HG02938 (cell line): ENCODE results near the gene ZNF844.
"Not testable (repeated sequence)": the region's sequence is repeated elsewhere in the genome, so short reads cannot be mapped to it uniquely, and the experiment has no call there.

Experiments used
- ATAC-seq: cut with Tn5 transposase; IDR thresholded peaks from one replicate; pipeline ENCODE4 v1.9.1; 2021; ENCODE audit warnings: mild to moderate bottlenecking, moderate library complexity; ENCODE audit not compliant: unreplicated experiment

Gene ZNF844

DNA sequence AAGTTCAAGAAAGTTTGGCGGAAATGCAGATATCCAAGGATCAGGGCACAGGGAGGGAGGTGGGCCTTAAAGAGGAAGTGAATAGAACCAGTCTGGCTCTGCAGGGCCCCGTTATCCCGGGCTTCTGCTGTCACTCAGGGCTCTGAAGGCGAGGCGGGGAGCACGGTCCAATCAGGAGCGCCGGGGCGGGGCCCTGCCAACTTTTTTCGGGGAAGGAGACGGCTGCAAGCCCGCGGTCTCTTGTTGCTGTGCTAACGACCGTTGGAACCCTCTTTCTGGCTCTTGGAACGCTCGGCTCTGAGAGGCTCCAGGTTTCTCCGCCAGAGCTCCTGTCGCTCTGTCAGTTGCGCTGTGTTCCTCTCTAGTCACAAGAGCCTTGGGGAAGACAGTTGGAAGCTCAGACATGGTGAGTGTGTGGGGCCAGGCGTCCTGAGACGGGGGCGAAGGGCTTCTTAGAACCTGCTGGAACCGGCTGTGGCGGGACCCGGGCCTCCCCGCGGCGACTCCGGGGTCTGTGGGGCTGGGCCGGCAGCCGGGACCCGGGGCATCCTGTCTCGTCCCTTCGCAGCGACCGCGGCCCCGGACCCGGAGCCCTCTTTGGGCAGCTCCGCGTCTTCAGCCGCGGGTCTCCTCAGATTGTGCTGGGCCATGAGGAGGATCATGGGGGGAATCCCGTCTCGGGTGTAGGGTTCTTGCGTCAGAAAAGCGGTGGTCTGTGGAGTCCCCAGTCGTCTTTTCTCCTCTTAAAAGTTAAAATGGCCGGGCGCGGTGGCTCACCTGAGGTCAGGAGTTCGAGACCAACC lies 27.7 kb downstream of the ZNF844 start:
- no peak for ATAC-seq

DNA sequence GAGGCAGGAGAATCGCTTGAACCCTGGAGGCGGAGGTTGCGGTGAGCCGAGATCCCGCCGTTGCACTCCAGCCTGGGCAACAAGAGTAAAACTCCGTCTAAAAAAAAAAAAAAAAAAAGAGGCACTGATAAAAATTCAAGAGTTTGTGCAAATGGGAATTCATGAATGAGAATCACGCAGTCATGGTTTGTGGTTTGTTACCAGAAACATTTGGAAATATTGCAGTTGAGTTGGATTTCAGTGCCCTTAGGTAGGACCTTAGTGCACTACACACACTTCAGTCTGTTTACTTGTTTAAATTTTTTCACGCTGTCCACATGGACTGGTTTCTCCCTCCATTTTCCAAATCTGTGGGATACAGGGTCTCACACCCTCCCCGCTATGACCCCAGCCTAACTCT lies 28.4 kb downstream of the ZNF844 start:
- no peak for ATAC-seq

DNA sequence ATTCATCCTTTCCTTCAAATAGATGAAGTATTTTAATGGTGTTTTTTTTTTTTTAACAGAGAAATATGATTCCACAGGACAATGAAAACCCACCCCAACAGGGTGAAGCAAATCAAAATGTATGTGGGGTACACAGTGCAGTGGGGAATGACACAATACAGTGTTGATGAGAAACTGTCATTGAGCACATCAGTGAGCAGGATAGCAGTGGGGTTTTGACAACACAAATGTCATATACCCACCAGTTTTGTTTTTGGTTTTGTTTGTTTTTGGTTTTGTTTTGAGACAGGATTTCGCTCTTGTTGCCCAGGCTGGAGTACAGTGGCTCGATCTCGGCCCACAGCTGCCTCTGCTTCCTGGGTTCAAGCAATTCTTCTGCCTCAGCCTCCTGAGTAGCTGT lies 29.2 kb downstream of the ZNF844 start:
- no peak for ATAC-seq

DNA sequence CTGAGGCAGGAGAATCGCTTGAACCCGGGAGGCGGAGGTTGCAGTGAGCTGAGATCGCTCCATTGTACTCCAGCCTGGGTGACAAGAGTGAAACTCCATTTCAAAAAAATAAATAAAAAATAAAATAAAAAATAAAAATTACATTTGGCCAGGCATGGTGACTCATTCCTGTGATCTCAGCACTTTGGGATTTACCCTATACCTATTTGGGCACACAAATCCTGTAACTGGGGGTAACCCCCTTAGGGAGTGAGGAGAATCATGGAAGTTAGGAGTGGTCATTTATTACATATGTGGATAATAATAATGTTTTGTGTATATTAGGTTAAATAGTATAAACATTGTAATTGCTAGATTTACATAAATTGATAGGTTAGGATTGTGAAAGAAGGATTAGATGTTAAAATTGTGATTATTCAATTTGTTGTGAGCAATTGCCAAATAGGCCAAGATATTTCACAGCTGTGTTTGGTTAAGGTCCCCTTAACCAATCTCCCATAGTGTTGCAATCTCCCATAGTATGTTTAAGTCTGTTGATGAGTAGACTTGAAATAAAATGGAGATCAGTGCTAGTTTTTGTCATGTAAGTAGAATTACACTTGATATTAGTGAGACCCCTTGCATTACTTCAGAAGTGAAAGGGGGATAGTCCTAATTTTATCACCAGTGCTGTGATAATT lies 30.7 kb downstream of the ZNF844 start:
- no peak for ATAC-seq

DNA sequence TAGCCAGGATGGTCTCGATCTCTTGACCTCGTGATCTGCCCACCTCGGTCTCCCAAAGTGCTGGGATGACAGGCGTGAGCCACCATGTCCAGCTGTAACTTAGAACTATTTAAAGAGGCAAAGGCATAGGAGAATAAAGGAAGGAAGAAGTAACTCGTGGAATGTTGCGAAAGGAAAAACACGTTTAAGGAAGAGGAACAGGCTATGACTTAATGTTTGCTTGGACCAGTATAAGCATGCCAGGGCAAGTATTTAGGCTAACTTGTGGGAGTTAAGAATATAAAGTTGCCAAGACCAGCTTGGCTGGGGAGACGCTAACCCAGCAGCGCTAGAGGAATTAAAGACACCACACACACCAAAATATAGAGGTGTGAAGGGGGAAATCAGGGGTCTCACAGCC lies 33.5 kb downstream of the ZNF844 start:
- ATAC-seq, result no peak

DNA sequence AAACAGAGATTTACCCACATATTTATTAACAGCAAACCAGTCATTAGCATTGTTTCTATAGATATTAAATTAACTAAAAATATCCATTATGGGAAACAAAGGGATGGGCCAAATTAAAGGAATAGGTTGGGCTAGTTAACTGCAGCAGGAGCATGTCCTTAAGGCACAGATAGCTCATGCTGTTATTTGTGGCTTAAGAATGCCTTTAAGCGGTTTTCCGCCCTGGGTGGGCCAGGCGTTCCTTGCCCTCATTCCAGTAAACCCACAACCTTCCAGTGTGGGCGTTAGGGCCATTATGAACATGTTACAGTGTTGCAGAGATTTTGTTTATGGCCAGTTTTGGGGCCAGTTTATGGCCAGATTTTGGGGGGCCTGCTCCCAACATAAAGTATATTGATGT lies 39.4 kb downstream of the ZNF844 start:
- not testable (repeated sequence) for ATAC-seq

DNA sequence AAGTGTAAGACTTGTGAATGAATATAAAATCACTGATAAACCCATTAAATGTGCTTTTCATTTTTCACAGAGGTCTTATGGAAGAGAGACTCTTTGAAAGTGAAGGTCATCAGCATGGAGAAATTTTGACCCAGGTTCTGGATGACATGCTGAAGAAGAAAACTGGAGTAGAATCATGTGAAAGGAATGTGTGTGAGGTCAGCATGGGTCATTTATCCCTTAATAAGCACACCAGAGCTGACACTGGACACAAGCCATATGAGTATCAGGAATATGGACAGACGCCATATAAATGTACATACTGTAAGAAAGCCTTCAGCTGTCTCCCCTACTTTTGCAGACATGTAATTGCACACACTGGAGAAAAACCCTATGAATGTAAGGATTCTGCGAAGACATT lies 46.6 kb downstream of the ZNF844 start:
- ATAC-seq, result no peak

DNA sequence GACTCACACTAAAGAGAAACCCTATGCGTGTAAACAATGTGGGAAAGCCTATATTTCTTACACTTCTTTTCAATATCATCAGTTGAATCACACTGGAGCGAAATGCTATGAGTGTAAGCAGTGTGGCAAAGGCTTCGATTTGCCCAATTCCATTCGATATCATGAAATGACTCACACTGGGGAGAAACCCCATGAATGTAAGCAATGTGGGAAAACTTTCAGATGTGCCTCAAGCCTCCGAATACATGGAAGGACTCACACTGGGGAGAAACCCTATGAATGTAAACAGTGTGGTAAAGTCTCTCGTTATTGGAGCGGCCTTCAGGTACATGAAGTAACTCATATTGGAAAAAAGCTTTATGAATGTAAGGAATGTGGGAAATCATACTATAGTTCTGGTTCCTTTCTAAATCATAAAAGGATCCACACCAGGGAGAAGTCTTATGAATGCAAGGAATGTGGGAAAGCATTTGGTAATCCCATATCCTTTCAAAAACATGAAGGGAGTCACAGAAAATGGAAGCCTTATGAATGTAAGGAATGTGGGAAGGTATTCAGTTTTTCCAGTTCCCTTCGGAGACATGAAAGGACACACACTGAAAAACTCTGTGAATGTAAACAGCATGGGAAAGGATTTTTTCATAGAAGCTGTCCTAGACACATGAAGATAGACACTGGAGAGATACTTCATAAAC lies 47.6 kb downstream of the ZNF844 start:
- no peak for ATAC-seq

DNA sequence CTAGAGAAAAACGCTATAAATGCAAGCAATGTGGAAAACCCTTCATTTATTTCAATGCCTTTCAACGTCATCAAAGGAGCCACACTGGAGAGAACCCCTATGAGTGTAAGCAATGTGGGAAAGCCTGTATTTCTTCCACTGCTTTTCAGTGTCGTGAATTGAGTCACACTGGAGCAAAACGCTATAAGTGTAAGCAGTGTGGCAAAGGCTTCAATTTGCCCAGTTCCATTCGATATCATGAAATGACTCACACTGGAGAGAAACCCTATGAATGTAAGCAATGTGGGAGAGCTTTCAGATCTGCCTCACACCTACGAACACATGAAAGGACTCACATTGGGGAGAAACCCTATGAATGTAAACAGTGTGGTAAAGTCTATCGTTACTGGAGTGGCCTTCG lies 48.2 kb downstream of the ZNF844 start:
- no peak for ATAC-seq

DNA sequence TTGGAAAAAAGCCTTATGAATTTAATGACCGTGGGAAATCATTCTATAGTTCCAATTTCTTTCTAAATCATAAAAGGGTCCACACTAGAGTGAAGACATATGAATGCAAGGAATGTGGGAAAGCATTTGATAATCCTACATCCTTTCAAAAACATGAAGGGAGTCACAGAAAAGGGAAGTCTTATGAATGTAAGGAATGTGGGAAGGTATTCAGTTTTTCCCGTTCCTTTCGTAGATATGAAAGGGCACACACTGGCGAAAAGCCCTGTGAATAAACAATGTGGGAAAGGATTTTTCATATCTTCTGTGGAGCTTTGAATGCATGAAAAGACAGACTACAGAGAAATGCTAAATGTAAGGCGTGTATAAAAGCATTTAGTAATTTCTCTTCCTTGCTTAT lies 48.6 kb downstream of the ZNF844 start:
- ATAC-seq, result no peak

DNA sequence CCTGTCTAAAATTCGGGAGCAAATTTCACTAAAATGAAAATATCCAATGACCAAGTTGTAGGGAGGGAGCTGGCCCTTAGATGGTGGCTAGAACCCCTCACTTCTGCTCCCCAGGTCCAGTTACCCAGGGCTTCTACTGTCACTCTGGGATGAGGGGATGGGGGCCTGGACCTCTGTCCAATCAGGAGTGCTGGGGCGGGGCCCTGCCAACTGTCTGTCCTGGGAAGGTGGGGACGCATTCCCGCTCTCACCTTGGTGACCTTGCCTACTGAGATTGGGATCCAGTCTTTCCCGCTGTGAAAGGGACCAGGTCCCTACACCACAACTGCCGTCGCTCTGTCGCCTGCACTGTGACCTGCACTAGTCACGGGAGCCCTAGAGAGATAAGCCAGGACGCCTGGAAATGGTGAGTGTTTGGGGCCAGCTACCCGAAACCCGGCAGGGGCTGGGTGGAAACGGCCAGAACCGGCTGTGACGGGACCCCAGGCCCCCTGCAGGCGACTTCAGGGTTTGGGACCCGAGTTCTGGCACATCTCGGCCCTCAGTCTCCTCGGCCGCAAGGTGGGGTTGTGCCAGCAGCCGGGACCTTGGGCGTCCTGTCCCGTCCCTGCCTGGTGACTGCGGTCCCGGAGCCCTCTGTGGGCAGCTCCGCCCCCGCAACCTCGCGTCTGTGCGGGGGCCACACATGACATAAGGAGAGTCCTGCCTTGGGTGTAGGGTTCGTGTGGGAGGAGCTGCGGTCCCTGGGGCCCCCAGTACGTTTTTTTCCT lies 52.9 kb downstream of the ZNF844 start:
- no peak for ATAC-seq

DNA sequence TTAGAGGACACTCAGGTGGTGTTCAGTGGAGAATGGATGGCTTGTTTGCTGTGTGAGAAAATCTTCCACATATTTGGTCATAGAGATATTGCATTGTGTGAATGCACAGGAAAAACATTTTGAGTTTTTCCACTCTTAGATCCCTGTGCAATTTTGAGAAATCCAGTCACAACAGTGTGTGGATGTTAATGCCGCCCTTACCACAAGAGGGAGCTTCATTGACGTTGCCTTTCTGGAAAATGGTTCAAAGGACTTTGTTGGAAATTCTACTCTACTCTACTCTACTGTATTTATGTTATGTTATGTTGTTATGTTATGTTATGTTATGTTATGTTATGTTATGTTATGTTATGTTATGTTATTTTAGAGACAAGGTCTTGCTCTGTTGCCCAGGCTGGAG lies 62.2 kb downstream of the ZNF844 start:
- no peak for ATAC-seq
